ENCODE data around the gene BCAP29.
"Not testable (repeated sequence)": the region's sequence is repeated elsewhere in the genome, so short reads cannot be mapped to it uniquely, and the experiment has no call there.

BCAP29 gene

GRCh38 chr7:107622429-107622828 lies 42.4 kb downstream of the BCAP29 start:
- no peak for DNase-seq

GRCh38 chr7:107622894-107623293 lies 42.8 kb downstream of the BCAP29 start:
- DNase-seq, result no peak

GRCh38 chr7:107627002-107627401 lies 47.0 kb downstream of the BCAP29 start:
- no peak for DNase-seq

- no peak for DNase-seq
Observed at GRCh38 chr7:107628461-107629064, 48.5 kb downstream of the BCAP29 start.

- DNase-seq, result no peak
Observed at GRCh38 chr7:107630342-107630741, 50.3 kb downstream of the BCAP29 start.

- DNase-seq, result no peak
Observed at GRCh38 chr7:107631588-107632491, 51.8 kb downstream of the BCAP29 start.

GRCh38 chr7:107632492-107632865 lies 52.4 kb downstream of the BCAP29 start:
- no peak for DNase-seq

- no peak for DNase-seq
Observed at GRCh38 chr7:107638594-107638993, 58.5 kb downstream of the BCAP29 start.

- not testable (repeated sequence) for DNase-seq
Observed at GRCh38 chr7:107639070-107639469, 59.0 kb downstream of the BCAP29 start.

GRCh38 chr7:107641676-107642075 lies 61.6 kb downstream of the BCAP29 start:
- no peak for DNase-seq

- DNase-seq, result no peak
Observed at GRCh38 chr7:107642501-107642900, 62.5 kb downstream of the BCAP29 start.

GRCh38 chr7:107643407-107643806 lies 63.4 kb downstream of the BCAP29 start:
- no peak for DNase-seq

- no peak for DNase-seq
Observed at GRCh38 chr7:107643938-107644308, 63.9 kb downstream of the BCAP29 start.

- DNase-seq, result no peak
Observed at GRCh38 chr7:107644309-107644974, 64.4 kb downstream of the BCAP29 start.

- no peak for DNase-seq
Observed at GRCh38 chr7:107652642-107653041, 72.6 kb downstream of the BCAP29 start.

- DNase-seq, result no peak
Observed at GRCh38 chr7:107658467-107658866, 78.4 kb downstream of the BCAP29 start.

- DNase-seq, result no peak
Observed at GRCh38 chr7:107659666-107660065, 79.6 kb downstream of the BCAP29 start.

- DNase-seq, result peak in 2 of 56 donors; percentile 1 to 12
Observed at GRCh38 chr7:107660381-107661080, 80.5 kb downstream of the BCAP29 start, which contains the start of gene SLC26A4. Gene SLC26A4, plus strand, starts transcription at chr7:107660828. Its CDS starts 814 bp downstream, at chr7:107661642.

GRCh38 chr7:107661081-107661864 lies 81.2 kb downstream of the BCAP29 start:
- peak in 20 of 56 donors; percentile 6 to 46 (median 19) for DNase-seq

GRCh38 chr7:107661865-107662379 lies 81.9 kb downstream of the BCAP29 start:
- no peak for DNase-seq

Measured in nucleus accumbens (tissue), 56 donors.